Peyer's patch (tissue), 4 donors: ENCODE data around the gene ZNF606.

Source experiments
- CTCF ChIP-seq, 6 experiments: fragments of 450-650 bp in 4 of 6; fragments of 200-600 bp in 2 of 6; sonication (generic) in 1 of 6; IDR thresholded peaks; one replicate each; pipeline ENCODE4 v1.5.1; 2017 to 2019; ENCODE audit warnings: antibody characterized with exemption in 6 of 6, mild to moderate bottlenecking in 3 of 6, moderate library complexity in 1 of 6
- POLR2A ChIP-seq, 2 donors: fragments of 450-650 bp; IDR thresholded peaks; one replicate each; pipeline ENCODE4 v1.5.1; 2017; ENCODE audit warnings: antibody characterized with exemption in 2 of 2, mild to moderate bottlenecking in 2 of 2, moderate library complexity in 2 of 2

- no peak for TF ChIP-seq POLR2A (IDR thresholded peaks at IDR 0.05)
- no peak for TF ChIP-seq CTCF (IDR thresholded peaks at IDR 0.05)
Observed at GRCh38 chr19:57992841-57993240, 9.8 kb downstream of the ZNF606 start.
